Measurements from ENCODE around the gene PTGR1.
A peak's percentile ranks its signal among the peaks of the same experiment; 100 is the strongest.

PTGR1 gene

DNA sequence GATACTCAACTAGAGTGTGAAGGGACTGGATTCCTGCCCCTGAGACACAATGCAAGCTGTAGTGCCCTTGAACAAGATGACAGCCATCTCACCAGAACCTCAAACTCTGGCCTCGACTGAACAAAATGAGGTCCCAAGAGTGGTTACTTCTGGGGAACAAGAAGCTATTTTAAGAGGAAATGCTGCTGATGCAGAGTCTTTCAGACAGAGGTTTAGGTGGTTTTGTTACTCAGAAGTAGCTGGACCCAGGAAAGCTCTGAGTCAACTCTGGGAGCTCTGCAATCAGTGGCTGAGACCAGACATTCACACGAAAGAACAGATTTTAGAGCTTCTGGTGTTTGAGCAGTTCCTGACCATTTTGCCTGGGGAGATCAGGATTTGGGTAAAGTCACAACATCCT lies 72.1 kb downstream of the PTGR1 start:
- FAIRE-seq (no peak), DNase-seq (ENCODE audit: insufficient read length) (no peak)
- no peak for TF ChIP-seq POLR2A (IDR thresholded peaks at IDR 0.05; ENCODE audit: low read depth, low read length)
- TF ChIP-seq POLR2AphosphoS5 (IDR thresholded peaks at IDR 0.05; ENCODE audit: low read depth, low read length), result no peak
- TF ChIP-seq TAF1 (IDR thresholded peaks at IDR 0.05; ENCODE audit: borderline replicate concordance, low read depth, low read length), result no peak

DNA sequence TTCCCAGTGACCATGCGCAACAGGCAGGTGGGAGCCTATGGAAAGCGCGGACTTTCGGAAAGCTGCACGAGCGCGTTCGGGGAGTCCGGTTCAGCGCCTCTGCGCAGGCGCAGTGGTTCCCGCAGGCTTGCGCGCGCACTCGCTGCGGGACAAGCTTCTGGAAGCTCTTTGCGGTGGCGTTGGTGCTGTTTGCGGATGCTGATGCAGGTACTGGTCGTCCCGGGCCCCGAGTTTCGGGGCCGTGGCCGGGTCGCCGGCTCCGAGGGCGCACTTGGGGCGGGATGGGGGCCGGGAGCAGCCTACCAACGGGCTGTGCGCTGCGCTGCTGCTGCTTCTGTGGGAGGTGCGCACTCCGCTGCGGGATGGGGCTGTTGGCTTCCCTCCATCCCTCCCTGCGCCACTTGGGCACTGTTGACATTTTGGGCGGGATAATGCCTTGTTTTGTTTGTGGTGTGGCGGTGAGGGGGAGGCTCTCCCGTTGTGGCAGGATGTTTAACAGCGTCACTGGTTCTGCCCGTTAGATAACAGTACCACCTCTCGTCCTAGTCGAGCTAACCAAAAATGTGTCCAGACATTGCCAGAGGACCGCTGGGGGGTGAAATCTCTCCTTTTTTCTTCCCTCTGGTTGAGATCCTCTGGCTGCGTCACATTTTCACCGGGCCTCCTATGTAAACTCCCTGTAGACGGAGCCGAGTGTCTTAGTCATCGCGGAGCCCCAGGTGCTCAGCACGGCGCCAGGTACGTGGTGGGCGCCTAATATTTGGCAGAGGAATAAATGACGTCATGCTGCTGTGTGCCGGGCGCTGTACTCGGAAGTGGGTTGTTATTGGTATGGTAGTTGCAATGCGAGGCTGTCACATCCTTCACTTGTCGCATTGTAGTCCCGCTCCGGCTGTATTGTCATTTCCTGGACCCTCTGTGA lies 74.1 kb downstream of the PTGR1 start, which contains the start of gene ZNF483:
Gene ZNF483, plus strand, starts transcription at position 124 of the 922 bp plus-strand sequence. CDS start 2,217 bp downstream, outside the sequence.
- peak; percentile 42 for DNase-seq (ENCODE audit: insufficient read length)
- FAIRE-seq, result peak; percentile 64
- TF ChIP-seq POLR2A (IDR thresholded peaks at IDR 0.05; ENCODE audit: low read depth, low read length) (no peak), TAF1 (IDR thresholded peaks at IDR 0.05; ENCODE audit: borderline replicate concordance, low read depth, low read length) (no peak), POLR2AphosphoS5 (IDR thresholded peaks at IDR 0.05; ENCODE audit: low read depth, low read length) (no peak)

DNA sequence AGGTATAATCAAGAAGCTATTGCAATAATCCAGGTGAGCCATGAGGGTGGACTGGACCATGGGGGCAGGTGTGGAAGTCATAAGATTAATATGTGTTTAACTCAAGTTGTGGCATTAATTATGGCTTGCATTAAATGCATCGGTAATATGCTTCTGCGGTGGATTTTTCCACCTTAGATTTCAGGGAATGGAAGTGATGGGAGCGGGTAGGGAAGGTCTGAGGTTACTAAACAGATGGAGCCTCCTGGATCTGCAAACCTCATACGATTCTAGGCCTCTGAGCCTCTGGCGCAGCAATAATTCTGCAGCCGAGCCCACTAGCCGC lies 74.8 kb downstream of the PTGR1 start:
- TF ChIP-seq POLR2AphosphoS5 (IDR thresholded peaks at IDR 0.05; ENCODE audit: low read depth, low read length) (no peak), TAF1 (IDR thresholded peaks at IDR 0.05; ENCODE audit: borderline replicate concordance, low read depth, low read length) (no peak), POLR2A (IDR thresholded peaks at IDR 0.05; ENCODE audit: low read depth, low read length) (no peak)
- DNase-seq (ENCODE audit: insufficient read length), result no peak
- FAIRE-seq, result no peak

DNA sequence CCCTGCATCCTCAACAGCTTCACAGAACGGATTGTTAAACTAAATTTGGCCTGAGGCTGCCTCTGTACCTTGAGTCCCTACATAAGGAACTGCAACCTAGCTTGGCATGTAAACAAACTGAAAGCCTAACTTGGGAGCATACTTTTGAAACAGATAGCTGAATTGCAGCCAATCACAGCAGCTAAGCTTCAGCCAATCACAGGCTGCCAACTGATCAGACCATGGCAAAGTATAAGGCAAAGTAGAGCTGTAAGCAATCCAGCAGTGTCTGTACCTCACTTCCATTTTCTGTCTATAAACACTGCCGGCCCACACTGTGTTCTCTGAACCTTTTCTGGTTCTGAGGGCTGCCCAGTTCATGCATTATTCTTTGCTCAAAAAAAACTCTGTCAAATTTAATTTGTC lies 83.4 kb downstream of the PTGR1 start:
- no peak for TF ChIP-seq POLR2A (IDR thresholded peaks at IDR 0.05; ENCODE audit: low read depth, low read length)
- no peak for TF ChIP-seq POLR2AphosphoS5 (IDR thresholded peaks at IDR 0.05; ENCODE audit: low read depth, low read length)
- no peak for TF ChIP-seq TAF1 (IDR thresholded peaks at IDR 0.05; ENCODE audit: borderline replicate concordance, low read depth, low read length)
- DNase-seq (ENCODE audit: insufficient read length) (no peak), FAIRE-seq (no peak)

GRCh38 chr9:111514967-111515366 lies 84.5 kb downstream of the PTGR1 start:
- DNase-seq (ENCODE audit: insufficient read length), result no peak
- FAIRE-seq, result no peak
- TF ChIP-seq POLR2AphosphoS5 (IDR thresholded peaks at IDR 0.05; ENCODE audit: low read depth, low read length) (no peak), TAF1 (IDR thresholded peaks at IDR 0.05; ENCODE audit: borderline replicate concordance, low read depth, low read length) (no peak), POLR2A (IDR thresholded peaks at IDR 0.05; ENCODE audit: low read depth, low read length) (no peak)

Data from GM12892 (cell line).